Kidney epithelial cell (primary cell): Measurements from ENCODE around the gene FAM107B. TPM values are rescaled to one million over a fixed set of nuclear protein-coding genes. Genes with fewer than 3 reads are reported as not detected.

Experiments used
- DNase-seq: peaks from one replicate; pipeline ENCODE4 v3.0.0-alpha.2; 2010; ENCODE audit warnings: low read depth
- H3K27me3 ChIP-seq: 2 replicates; pipeline ENCODE4 v1.6.0; 2011; ENCODE audit warnings: low read length; ENCODE audit not compliant: control insufficient read depth, insufficient read depth
- H3K36me3 ChIP-seq: 2 replicates; pipeline ENCODE4 v1.5.1; 2011; ENCODE audit warnings: low read length; ENCODE audit not compliant: control insufficient read depth, insufficient read depth
- H3K4me3 ChIP-seq: 2 replicates; pipeline ENCODE4 v1.5.1; 2011; ENCODE audit warnings: low read depth, mild to moderate bottlenecking, control low read depth, low read length
- CTCF ChIP-seq: IDR thresholded peaks from 2 replicates; pipeline ENCODE4 v1.5.1; 2011; ENCODE audit warnings: mild to moderate bottlenecking, moderate library complexity, low read length, control low read depth, inconsistent platforms; ENCODE audit not compliant: insufficient read depth, poor library complexity, severe bottlenecking
- total RNA-seq: library from RNA; depleted of rRNA; stranded (reverse); fragments of >200 nt; gene quantifications from 2 replicates; pipeline ENCODE4 v1.2.3, GENCODE V29; 2015

The FAM107B gene
- total RNA-seq, 1 donor from 2014 or later: 33.5 TPM

DNA sequence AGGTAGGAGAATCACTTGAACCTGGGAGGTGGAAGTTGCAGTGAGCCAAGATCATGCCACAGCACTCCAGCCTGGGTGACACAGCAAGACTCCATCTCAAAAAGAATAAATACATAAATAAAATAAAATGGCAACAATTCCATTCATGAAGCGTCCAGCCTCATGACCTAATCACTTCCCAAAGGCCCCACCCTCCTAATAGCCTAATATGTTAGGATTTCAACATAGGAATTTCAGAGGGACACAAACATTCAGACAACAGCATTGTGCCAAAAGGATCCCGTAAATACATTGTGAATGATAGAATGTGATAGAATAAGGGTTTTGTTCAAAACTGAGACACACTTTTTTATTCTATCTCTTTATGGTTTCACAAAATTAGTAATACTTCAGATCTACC, 90.3 kb downstream of the FAM107B start:
- no peaks in the 10 kb centered on the region for H3K27me3 ChIP-seq
- H3K36me3 ChIP-seq: no peaks in the 10 kb centered on the region
- H3K4me3 ChIP-seq: no peak overlapping the region
- DNase-seq: no peak
- TF ChIP-seq CTCF: no peak

- no peak for DNase-seq
- no peak overlapping the region for H3K4me3 ChIP-seq
- H3K27me3 ChIP-seq: no peaks in the 10 kb centered on the region
- no peaks in the 10 kb centered on the region for H3K36me3 ChIP-seq
- no peak for TF ChIP-seq CTCF
These were observed 91.4 kb downstream of the FAM107B start for GRCh38 chr10:14683256-14683655.

DNA sequence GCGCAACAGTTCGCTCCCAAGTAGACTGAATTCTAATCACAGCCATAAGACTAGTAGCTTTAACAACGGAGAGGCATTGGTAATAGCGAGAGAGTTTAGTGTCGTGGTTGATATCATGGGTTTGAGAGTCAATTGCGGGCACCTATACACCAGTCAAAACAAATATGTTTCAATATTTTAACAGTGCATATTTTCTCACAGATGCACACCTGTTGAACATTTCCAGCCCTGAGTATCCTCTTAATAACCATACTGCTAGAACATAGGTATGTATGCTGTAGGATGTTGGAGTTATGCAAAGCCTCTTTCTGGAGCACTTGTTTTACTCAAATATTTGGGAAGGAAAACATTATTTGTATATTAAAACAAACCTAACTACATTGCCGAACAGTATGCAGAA, 92.9 kb downstream of the FAM107B start:
- H3K36me3 ChIP-seq: no peaks in the 10 kb centered on the region
- no peak for DNase-seq
- no peak overlapping the region for H3K4me3 ChIP-seq
- TF ChIP-seq CTCF: no peak
- H3K27me3 ChIP-seq: no peaks in the 10 kb centered on the region

- Histone ChIP-seq H3K4me3 (no peak overlapping the region), H3K36me3 (no peaks in the 10 kb centered on the region), H3K27me3 (no peaks in the 10 kb centered on the region)
- TF ChIP-seq CTCF: no peak
- DNase-seq: no peak
These were observed 93.4 kb downstream of the FAM107B start for GRCh38 chr10:14681305-14681704.

- DNase-seq: no peak
- TF ChIP-seq CTCF: no peak
- H3K4me3 ChIP-seq: no peak overlapping the region
- H3K27me3 ChIP-seq: no peaks in the 10 kb centered on the region
- H3K36me3 ChIP-seq: no peaks in the 10 kb centered on the region
These were observed 96.1 kb downstream of the FAM107B start for GRCh38 chr10:14678637-14679036.

- TF ChIP-seq CTCF: no peak
- DNase-seq: no peak
- Histone ChIP-seq H3K36me3 (no peaks in the 10 kb centered on the region), H3K27me3 (no peaks in the 10 kb centered on the region), H3K4me3 (no peak overlapping the region)
These were observed 98.0 kb downstream of the FAM107B start for GRCh38 chr10:14676732-14677131.
